ENCODE measurements around the gene RLF. TPM values are rescaled to one million over a fixed set of nuclear protein-coding genes. Genes with fewer than 3 reads are reported as not detected.

Gene RLF
- total and polyA plus RNA-seq, 10 of the 15 experiments (the other 5 are each of a cell fraction or from before 2014, with no cell fraction given), result 2.0 to 19.8 (median 8.7) TPM

GRCh38 chr1:40153073-40153770 lies 8.0 kb upstream of the RLF start (continued):
- TF ChIP-seq, protein P1, sequence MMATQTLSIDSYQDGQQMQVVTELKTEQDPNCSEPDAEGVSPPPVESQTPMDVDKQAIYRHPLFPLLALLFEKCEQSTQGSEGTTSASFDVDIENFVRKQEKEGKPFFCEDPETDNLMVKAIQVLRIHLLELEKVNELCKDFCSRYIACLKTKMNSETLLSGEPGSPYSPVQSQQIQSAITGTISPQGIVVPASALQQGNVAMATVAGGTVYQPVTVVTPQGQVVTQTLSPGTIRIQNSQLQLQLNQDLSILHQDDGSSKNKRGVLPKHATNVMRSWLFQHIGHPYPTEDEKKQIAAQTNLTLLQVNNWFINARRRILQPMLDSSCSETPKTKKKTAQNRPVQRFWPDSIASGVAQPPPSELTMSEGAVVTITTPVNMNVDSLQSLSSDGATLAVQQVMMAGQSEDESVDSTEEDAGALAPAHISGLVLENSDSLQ (IDR thresholded peaks at IDR 0.05), result peak; percentile 61
- TF ChIP-seq, protein P2, sequence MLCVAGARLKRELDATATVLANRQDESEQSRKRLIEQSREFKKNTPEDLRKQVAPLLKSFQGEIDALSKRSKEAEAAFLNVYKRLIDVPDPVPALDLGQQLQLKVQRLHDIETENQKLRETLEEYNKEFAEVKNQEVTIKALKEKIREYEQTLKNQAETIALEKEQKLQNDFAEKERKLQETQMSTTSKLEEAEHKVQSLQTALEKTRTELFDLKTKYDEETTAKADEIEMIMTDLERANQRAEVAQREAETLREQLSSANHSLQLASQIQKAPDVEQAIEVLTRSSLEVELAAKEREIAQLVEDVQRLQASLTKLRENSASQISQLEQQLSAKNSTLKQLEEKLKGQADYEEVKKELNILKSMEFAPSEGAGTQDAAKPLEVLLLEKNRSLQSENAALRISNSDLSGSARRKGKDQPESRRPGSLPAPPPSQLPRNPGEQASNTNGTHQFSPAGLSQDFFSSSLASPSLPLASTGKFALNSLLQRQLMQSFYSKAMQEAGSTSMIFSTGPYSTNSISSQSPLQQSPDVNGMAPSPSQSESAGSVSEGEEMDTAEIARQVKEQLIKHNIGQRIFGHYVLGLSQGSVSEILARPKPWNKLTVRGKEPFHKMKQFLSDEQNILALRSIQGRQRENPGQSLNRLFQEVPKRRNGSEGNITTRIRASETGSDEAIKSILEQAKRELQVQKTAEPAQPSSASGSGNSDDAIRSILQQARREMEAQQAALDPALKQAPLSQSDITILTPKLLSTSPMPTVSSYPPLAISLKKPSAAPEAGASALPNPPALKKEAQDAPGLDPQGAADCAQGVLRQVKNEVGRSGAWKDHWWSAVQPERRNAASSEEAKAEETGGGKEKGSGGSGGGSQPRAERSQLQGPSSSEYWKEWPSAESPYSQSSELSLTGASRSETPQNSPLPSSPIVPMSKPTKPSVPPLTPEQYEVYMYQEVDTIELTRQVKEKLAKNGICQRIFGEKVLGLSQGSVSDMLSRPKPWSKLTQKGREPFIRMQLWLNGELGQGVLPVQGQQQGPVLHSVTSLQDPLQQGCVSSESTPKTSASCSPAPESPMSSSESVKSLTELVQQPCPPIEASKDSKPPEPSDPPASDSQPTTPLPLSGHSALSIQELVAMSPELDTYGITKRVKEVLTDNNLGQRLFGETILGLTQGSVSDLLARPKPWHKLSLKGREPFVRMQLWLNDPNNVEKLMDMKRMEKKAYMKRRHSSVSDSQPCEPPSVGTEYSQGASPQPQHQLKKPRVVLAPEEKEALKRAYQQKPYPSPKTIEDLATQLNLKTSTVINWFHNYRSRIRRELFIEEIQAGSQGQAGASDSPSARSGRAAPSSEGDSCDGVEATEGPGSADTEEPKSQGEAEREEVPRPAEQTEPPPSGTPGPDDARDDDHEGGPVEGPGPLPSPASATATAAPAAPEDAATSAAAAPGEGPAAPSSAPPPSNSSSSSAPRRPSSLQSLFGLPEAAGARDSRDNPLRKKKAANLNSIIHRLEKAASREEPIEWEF (IDR thresholded peaks at IDR 0.05; ENCODE audit: insufficient replicate concordance, low read depth, low read length), result no peak
- TF ChIP-seq SMC3 (IDR thresholded peaks at IDR 0.05; ENCODE audit: borderline replicate concordance, low read length) (peak; percentile 83), LARP7 (IDR thresholded peaks at IDR 0.05) (no peak), BHLHE40 (IDR thresholded peaks at IDR 0.05; ENCODE audit: borderline replicate concordance in 1 of 2, low read depth in 2 of 2, low read length in 1 of 2) (0 out of 4 replicates have a peak, but pooled peaks of 1 of the 2 experiments have one; percentile 33), FOXM1 (IDR thresholded peaks at IDR 0.05; ENCODE audit: low read depth, low read length) (no peak), IRF5 (IDR thresholded peaks at IDR 0.05; ENCODE audit: borderline replicate concordance) (no peak), ZSCAN29 (IDR thresholded peaks at IDR 0.05) (no peak), ZNF384 (IDR thresholded peaks at IDR 0.05; ENCODE audit: borderline replicate concordance, low read depth, low read length) (peak; percentile 89)
- TF ChIP-seq, protein P3, sequence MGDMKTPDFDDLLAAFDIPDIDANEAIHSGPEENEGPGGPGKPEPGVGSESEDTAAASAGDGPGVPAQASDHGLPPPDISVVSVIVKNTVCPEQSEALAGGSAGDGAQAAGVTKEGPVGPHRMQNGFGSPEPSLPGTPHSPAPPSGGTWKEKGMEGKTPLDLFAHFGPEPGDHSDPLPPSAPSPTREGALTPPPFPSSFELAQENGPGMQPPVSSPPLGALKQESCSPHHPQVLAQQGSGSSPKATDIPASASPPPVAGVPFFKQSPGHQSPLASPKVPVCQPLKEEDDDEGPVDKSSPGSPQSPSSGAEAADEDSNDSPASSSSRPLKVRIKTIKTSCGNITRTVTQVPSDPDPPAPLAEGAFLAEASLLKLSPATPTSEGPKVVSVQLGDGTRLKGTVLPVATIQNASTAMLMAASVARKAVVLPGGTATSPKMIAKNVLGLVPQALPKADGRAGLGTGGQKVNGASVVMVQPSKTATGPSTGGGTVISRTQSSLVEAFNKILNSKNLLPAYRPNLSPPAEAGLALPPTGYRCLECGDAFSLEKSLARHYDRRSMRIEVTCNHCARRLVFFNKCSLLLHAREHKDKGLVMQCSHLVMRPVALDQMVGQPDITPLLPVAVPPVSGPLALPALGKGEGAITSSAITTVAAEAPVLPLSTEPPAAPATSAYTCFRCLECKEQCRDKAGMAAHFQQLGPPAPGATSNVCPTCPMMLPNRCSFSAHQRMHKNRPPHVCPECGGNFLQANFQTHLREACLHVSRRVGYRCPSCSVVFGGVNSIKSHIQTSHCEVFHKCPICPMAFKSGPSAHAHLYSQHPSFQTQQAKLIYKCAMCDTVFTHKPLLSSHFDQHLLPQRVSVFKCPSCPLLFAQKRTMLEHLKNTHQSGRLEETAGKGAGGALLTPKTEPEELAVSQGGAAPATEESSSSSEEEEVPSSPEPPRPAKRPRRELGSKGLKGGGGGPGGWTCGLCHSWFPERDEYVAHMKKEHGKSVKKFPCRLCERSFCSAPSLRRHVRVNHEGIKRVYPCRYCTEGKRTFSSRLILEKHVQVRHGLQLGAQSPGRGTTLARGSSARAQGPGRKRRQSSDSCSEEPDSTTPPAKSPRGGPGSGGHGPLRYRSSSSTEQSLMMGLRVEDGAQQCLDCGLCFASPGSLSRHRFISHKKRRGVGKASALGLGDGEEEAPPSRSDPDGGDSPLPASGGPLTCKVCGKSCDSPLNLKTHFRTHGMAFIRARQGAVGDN (IDR thresholded peaks at IDR 0.05), result no peak
- TF ChIP-seq, protein P4, sequence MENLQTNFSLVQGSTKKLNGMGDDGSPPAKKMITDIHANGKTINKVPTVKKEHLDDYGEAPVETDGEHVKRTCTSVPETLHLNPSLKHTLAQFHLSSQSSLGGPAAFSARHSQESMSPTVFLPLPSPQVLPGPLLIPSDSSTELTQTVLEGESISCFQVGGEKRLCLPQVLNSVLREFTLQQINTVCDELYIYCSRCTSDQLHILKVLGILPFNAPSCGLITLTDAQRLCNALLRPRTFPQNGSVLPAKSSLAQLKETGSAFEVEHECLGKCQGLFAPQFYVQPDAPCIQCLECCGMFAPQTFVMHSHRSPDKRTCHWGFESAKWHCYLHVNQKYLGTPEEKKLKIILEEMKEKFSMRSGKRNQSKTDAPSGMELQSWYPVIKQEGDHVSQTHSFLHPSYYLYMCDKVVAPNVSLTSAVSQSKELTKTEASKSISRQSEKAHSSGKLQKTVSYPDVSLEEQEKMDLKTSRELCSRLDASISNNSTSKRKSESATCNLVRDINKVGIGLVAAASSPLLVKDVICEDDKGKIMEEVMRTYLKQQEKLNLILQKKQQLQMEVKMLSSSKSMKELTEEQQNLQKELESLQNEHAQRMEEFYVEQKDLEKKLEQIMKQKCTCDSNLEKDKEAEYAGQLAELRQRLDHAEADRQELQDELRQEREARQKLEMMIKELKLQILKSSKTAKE (IDR thresholded peaks at IDR 0.05; ENCODE audit: low read depth, poor library complexity, severe bottlenecking), result peak; percentile 62
- TF ChIP-seq, protein P5, sequence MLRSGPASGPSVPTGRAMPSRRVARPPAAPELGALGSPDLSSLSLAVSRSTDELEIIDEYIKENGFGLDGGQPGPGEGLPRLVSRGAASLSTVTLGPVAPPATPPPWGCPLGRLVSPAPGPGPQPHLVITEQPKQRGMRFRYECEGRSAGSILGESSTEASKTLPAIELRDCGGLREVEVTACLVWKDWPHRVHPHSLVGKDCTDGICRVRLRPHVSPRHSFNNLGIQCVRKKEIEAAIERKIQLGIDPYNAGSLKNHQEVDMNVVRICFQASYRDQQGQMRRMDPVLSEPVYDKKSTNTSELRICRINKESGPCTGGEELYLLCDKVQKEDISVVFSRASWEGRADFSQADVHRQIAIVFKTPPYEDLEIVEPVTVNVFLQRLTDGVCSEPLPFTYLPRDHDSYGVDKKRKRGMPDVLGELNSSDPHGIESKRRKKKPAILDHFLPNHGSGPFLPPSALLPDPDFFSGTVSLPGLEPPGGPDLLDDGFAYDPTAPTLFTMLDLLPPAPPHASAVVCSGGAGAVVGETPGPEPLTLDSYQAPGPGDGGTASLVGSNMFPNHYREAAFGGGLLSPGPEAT (IDR thresholded peaks at IDR 0.05; ENCODE audit: low read depth), result peak; percentile 54

Measured in GM12878 (cell line).